Measurements from ENCODE around the gene MDFI.

Gene MDFI

GRCh38 chr6:41655176-41655575, 16.9 kb downstream of the MDFI start:
- TF ChIP-seq CTCF (IDR thresholded peaks at IDR 0.05; ENCODE audit: borderline replicate concordance, control extremely low read depth, extremely low read depth, insufficient read depth, missing control alignments): no peak
- no peak for DNase-seq (ENCODE audit: low spot score)

GRCh38 chr6:41655646-41656001, 17.4 kb downstream of the MDFI start:
- no peak for DNase-seq (ENCODE audit: low spot score)
- TF ChIP-seq CTCF (IDR thresholded peaks at IDR 0.05; ENCODE audit: borderline replicate concordance, control extremely low read depth, extremely low read depth, insufficient read depth, missing control alignments): no peak
- in situ Hi-C loops (cut with MboI; ENCODE audit: low sequenced_read_pairs, unreplicated experiment): no loop called here

More at GRCh38 chr6:41655176-41655575, 16.9 kb downstream of the MDFI start:
- in situ Hi-C loops (cut with MboI; ENCODE audit: low sequenced_read_pairs, unreplicated experiment): no loop called here

GRCh38 chr6:41656002-41656691, 17.9 kb downstream of the MDFI start:
- no peak for TF ChIP-seq CTCF (IDR thresholded peaks at IDR 0.05; ENCODE audit: borderline replicate concordance, control extremely low read depth, extremely low read depth, insufficient read depth, missing control alignments)
- DNase-seq (ENCODE audit: low spot score): no peak
- in situ Hi-C loops (cut with MboI; ENCODE audit: low sequenced_read_pairs, unreplicated experiment): no loop called here

- no peak for DNase-seq (ENCODE audit: low spot score)
- no peak for TF ChIP-seq CTCF (IDR thresholded peaks at IDR 0.05; ENCODE audit: borderline replicate concordance, control extremely low read depth, extremely low read depth, insufficient read depth, missing control alignments)
- in situ Hi-C loops (cut with MboI; ENCODE audit: low sequenced_read_pairs, unreplicated experiment): no loop called here
These were observed 19.1 kb downstream of the MDFI start for GRCh38 chr6:41657131-41658094.

- in situ Hi-C loops (cut with MboI; ENCODE audit: low sequenced_read_pairs, unreplicated experiment): no loop called here
- TF ChIP-seq CTCF (IDR thresholded peaks at IDR 0.05; ENCODE audit: borderline replicate concordance, control extremely low read depth, extremely low read depth, insufficient read depth, missing control alignments): no peak
- no peak for DNase-seq (ENCODE audit: low spot score)
These were observed 20.4 kb downstream of the MDFI start for GRCh38 chr6:41658636-41659035.

- in situ Hi-C loops (cut with MboI; ENCODE audit: low sequenced_read_pairs, unreplicated experiment): no loop called here
- TF ChIP-seq CTCF (IDR thresholded peaks at IDR 0.05; ENCODE audit: borderline replicate concordance, control extremely low read depth, extremely low read depth, insufficient read depth, missing control alignments): no peak
- no peak for DNase-seq (ENCODE audit: low spot score)
These were observed 21.7 kb downstream of the MDFI start for GRCh38 chr6:41659935-41660334.
